IMR-90 (cell line): Measurements from ENCODE around the gene PAM.

Experiments
- BHLHE40 ChIP-seq: fragments of 150-350 bp; IDR thresholded peaks from 2 replicates; pipeline ENCODE4 v1.6.1; 2016; ENCODE audit warnings: mild to moderate bottlenecking, low read depth, low read length
- CEBPB ChIP-seq: IDR thresholded peaks from 2 replicates; pipeline ENCODE4 v1.6.1; 2012; ENCODE audit warnings: low read depth, low read length, improper control_type of control experiment
- MAFK ChIP-seq: IDR thresholded peaks from 2 replicates; pipeline ENCODE4 v1.6.1; 2012; ENCODE audit warnings: low read depth, low read length, improper control_type of control experiment
- MAZ ChIP-seq: IDR thresholded peaks from 2 replicates; pipeline ENCODE4 v1.6.1; 2012; ENCODE audit warnings: low read depth, mild to moderate bottlenecking, low read length, improper control_type of control experiment, moderate library complexity, borderline replicate concordance
- MXI1 ChIP-seq: IDR thresholded peaks from 2 replicates; pipeline ENCODE4 v1.6.1; 2012; ENCODE audit warnings: low read depth, mild to moderate bottlenecking, low read length, moderate library complexity, borderline replicate concordance
- NFE2L2 ChIP-seq: fragments of 150-350 bp; IDR thresholded peaks from 2 replicates; pipeline ENCODE4 v1.6.1; 2016; ENCODE audit warnings: low read depth, mild to moderate bottlenecking, low read length
- POLR2A ChIP-seq: IDR thresholded peaks from 2 replicates; pipeline ENCODE4 v1.6.1; 2012; ENCODE audit warnings: mild to moderate bottlenecking, low read depth, low read length
- RAD21 ChIP-seq: IDR thresholded peaks from 2 replicates; pipeline ENCODE4 v1.6.1; 2012; ENCODE audit warnings: low read length, improper control_type of control experiment
- SMC3 ChIP-seq: fragments of 150-350 bp; IDR thresholded peaks from 2 replicates; pipeline ENCODE4 v1.6.1; 2016; ENCODE audit warnings: low read depth, mild to moderate bottlenecking, antibody characterized with exemption, low read length, moderate library complexity
- TF ChIP-seq, protein P1 (sequence below): conservative IDR thresholded peaks from 2 replicates; pipeline ENCODE4 v1.5.1; 2012; ENCODE audit warnings: mild to moderate bottlenecking, low read depth, low read length, improper control_type of control experiment
- TF ChIP-seq, protein P2 (sequence below): fragments of 150-350 bp; IDR thresholded peaks from 2 replicates; pipeline ENCODE4 v1.6.1; 2016; ENCODE audit warnings: low read depth, mild to moderate bottlenecking, low read length, moderate library complexity, borderline replicate concordance
- TF ChIP-seq, protein P3 (sequence below): fragments of 150-350 bp; IDR thresholded peaks from 2 replicates; pipeline ENCODE4 v1.6.1; 2017; ENCODE audit warnings: mild to moderate bottlenecking, antibody characterized with exemption, low read length, low read depth

GRCh38 chr5:102790748-102791147, 35.6 kb downstream of the PAM start:
- TF ChIP-seq, protein P1, sequence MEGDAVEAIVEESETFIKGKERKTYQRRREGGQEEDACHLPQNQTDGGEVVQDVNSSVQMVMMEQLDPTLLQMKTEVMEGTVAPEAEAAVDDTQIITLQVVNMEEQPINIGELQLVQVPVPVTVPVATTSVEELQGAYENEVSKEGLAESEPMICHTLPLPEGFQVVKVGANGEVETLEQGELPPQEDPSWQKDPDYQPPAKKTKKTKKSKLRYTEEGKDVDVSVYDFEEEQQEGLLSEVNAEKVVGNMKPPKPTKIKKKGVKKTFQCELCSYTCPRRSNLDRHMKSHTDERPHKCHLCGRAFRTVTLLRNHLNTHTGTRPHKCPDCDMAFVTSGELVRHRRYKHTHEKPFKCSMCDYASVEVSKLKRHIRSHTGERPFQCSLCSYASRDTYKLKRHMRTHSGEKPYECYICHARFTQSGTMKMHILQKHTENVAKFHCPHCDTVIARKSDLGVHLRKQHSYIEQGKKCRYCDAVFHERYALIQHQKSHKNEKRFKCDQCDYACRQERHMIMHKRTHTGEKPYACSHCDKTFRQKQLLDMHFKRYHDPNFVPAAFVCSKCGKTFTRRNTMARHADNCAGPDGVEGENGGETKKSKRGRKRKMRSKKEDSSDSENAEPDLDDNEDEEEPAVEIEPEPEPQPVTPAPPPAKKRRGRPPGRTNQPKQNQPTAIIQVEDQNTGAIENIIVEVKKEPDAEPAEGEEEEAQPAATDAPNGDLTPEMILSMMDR: no peak
- TF ChIP-seq CEBPB (no peak), POLR2A (no peak), MXI1 (no peak), SMC3 (no peak), MAFK (no peak), RAD21 (no peak), BHLHE40 (no peak), MAZ (no peak), NFE2L2 (no peak)
- TF ChIP-seq, protein P2, sequence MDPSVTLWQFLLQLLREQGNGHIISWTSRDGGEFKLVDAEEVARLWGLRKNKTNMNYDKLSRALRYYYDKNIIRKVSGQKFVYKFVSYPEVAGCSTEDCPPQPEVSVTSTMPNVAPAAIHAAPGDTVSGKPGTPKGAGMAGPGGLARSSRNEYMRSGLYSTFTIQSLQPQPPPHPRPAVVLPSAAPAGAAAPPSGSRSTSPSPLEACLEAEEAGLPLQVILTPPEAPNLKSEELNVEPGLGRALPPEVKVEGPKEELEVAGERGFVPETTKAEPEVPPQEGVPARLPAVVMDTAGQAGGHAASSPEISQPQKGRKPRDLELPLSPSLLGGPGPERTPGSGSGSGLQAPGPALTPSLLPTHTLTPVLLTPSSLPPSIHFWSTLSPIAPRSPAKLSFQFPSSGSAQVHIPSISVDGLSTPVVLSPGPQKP: no peak
- TF ChIP-seq, protein P3, sequence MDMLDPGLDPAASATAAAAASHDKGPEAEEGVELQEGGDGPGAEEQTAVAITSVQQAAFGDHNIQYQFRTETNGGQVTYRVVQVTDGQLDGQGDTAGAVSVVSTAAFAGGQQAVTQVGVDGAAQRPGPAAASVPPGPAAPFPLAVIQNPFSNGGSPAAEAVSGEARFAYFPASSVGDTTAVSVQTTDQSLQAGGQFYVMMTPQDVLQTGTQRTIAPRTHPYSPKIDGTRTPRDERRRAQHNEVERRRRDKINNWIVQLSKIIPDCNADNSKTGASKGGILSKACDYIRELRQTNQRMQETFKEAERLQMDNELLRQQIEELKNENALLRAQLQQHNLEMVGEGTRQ: no peak
